HAP-1 (cell line): Measurements from ENCODE around the gene SNX10.
"Not testable (repeated sequence)": the region's sequence is repeated elsewhere in the genome, so short reads cannot be mapped to it uniquely, and the experiment has no call there.

Experiments
- DNase-seq, 2 experiments: peaks; one replicate each; pipeline ENCODE4 v3.0.0-alpha.2; 2016 to 2020; ENCODE audit warnings: low spot score in 2 of 2
- H3K27me3 ChIP-seq: fragments of 250-450 bp; sonication (Bioruptor Pico); 2 replicates; pipeline ENCODE4 v1.5.1; 2020; ENCODE audit warnings: low read depth, mild to moderate bottlenecking, moderate library complexity
- H3K36me3 ChIP-seq: fragments of 250-450 bp; sonication (Bioruptor Pico); replicated peaks from 2 replicates; pipeline ENCODE4 v1.5.1; 2020; ENCODE audit warnings: mild to moderate bottlenecking
- H3K4me1 ChIP-seq: fragments of 250-450 bp; sonication (Bioruptor Pico); 2 replicates; pipeline ENCODE4 v1.5.1; 2020; ENCODE audit warnings: mild to moderate bottlenecking
- H3K4me3 ChIP-seq: fragments of 250-450 bp; sonication (Bioruptor Pico); 2 replicates; pipeline ENCODE4 v1.5.1; 2020; ENCODE audit warnings: mild to moderate bottlenecking, moderate library complexity
- H3K9me3 ChIP-seq: fragments of 250-450 bp; sonication (Bioruptor Pico); 2 replicates; pipeline ENCODE4 v1.5.1; 2020; ENCODE audit warnings: mild to moderate bottlenecking, moderate library complexity
- in situ Hi-C: fragments of 300-500 bp; cut with MboI; formaldehyde crosslinking; loops from 3 replicates; pipeline ENCODE4 v1.14.3; 2020; ENCODE audit warnings: low sequenced_read_pairs, inconsistent platforms, mixed read lengths

Gene SNX10, protein sequence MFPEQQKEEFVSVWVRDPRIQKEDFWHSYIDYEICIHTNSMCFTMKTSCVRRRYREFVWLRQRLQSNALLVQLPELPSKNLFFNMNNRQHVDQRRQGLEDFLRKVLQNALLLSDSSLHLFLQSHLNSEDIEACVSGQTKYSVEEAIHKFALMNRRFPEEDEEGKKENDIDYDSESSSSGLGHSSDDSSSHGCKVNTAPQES

DNA sequence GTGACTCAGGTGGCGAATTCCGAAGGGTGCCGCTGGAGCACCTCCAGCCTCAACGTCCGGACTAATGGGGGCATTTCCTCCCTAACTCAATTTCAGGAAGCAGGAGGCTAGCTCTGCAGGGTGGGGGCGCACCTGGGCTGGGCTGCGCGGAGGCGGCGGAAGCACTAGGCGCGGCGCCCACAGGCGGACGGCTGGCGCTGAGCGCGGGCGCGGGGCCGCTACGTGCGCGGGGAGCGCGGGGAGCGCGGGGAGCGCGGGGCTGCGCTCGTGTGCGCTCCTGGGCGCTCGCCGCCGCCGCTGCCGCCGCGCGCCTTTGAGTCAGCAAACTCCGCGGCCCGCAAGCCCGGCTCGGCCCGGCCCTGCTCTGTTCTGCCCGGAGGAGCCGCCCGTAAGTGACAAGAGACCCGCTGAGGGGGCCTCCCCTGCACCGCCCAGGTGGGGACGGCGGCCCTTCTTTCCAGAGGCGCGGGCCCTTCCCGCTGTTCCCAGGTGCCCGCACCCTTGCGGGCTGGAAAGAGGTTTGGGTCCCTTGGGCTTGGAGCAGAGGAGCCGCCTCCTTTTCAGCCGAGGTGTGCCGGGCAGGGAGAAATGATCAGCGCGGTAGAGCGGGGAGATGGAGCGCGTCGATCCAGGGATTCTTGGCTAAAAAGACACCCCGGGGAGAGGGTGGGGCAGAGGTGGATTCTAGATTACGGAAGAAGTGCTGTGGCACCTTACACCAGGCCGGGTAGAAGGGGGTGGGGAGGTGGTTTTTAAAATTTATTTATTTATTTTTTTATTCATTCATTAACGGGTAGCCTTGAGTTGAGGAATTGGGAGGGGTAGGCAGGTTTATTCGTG lies at the start of gene SNX10:
TSS of gene SNX10 (plus strand) at position 164 of the 840 bp plus-strand sequence. CDS start 54,581 bp downstream, outside the sequence.
- H3K9me3 ChIP-seq = no peaks in the 10 kb centered on the region
- H3K36me3 ChIP-seq = no peaks in the 10 kb centered on the region
- H3K4me1 ChIP-seq = peaks cover 4% of the 10 kb centered on the region; the same call in 1 of the 2 replicates
- H3K27me3 ChIP-seq = no peaks in the 10 kb centered on the region
- H3K4me3 ChIP-seq = peak within 1 kb of the TSS; percentile 66
- DNase-seq = peak; percentile 52 to 79
- in situ Hi-C loops = no loop called here

GRCh38 chr7:26245150-26245549 lies 46.5 kb upstream of the SNX10 start:
- in situ Hi-C loops = no loop called here
- no peaks in the 10 kb centered on the region for H3K36me3 ChIP-seq

DNA sequence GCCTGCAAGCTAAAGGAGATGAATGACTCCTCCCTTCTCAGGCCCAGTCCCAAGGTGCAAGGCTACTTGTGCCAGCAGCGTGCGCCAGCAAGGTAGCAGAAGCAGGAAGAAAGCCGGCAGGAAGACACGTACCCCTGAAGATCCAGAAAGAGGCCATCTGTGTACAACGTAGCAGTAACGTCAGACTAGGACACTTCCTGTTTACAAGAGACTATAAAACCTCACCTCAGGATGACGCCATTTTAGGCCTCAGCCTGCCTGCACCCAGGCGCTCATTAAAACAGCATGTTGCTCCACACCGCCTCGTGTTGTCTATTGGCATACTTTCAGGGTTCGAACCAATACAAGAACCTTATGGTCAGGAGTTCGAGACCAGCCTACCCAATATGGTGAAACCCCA lies 41.4 kb upstream of the SNX10 start:
- Histone ChIP-seq H3K9me3 (no peaks in the 10 kb centered on the region), H3K4me3 (no peak overlapping the region), H3K27me3 (0 out of 2 replicates have a peak, but pooled peaks cover 2% of the 10 kb centered on the region), H3K4me1 (no peaks in the 10 kb centered on the region), H3K36me3 (no peaks in the 10 kb centered on the region)
- in situ Hi-C loops = no loop called here
- DNase-seq = no peak

More at GRCh38 chr7:26245150-26245549, 46.5 kb upstream of the SNX10 start:
- H3K4me1 ChIP-seq = no peaks in the 10 kb centered on the region
- H3K4me3 ChIP-seq = no peak overlapping the region
- H3K27me3 ChIP-seq = no peaks in the 10 kb centered on the region
- DNase-seq = no peak
- H3K9me3 ChIP-seq = no peaks in the 10 kb centered on the region

- H3K4me3 ChIP-seq, H3K36me3 ChIP-seq, H3K4me1 ChIP-seq, in situ Hi-C loops, DNase-seq, H3K9me3 ChIP-seq, H3K27me3 ChIP-seq: not testable (repeated sequence)
These were observed 29.8 kb upstream of the SNX10 start for GRCh38 chr7:26261866-26262265.

- Histone ChIP-seq H3K4me3 (no peak overlapping the region), H3K27me3 (no peaks in the 10 kb centered on the region), H3K36me3 (no peaks in the 10 kb centered on the region), H3K9me3 (peaks cover 5% of the 10 kb centered on the region), H3K4me1 (no peaks in the 10 kb centered on the region)
- in situ Hi-C loops = no loop called here
- DNase-seq = no peak
These were observed 26.6 kb upstream of the SNX10 start for GRCh38 chr7:26265065-26265464.

- no peak for DNase-seq
- in situ Hi-C loops = no loop called here
- no peak overlapping the region for H3K4me3 ChIP-seq
- no peaks in the 10 kb centered on the region for H3K27me3 ChIP-seq
- no peaks in the 10 kb centered on the region for H3K4me1 ChIP-seq
- H3K36me3 ChIP-seq = no peaks in the 10 kb centered on the region
- H3K9me3 ChIP-seq = peaks cover 5% of the 10 kb centered on the region
These were observed 26.1 kb upstream of the SNX10 start for GRCh38 chr7:26265499-26266075.

- in situ Hi-C loops = no loop called here
These were observed 24.0 kb upstream of the SNX10 start for GRCh38 chr7:26267601-26268166.

GRCh38 chr7:26275213-26275612 lies 16.4 kb upstream of the SNX10 start:
- Histone ChIP-seq H3K36me3 (no peaks in the 10 kb centered on the region), H3K27me3 (no peaks in the 10 kb centered on the region), H3K9me3 (no peaks in the 10 kb centered on the region), H3K4me1 (0 out of 2 replicates have a peak, but pooled peaks cover 3% of the 10 kb centered on the region), H3K4me3 (no peak overlapping the region)
- no peak for DNase-seq
- in situ Hi-C loops = no loop called here

More at GRCh38 chr7:26267601-26268166, 24.0 kb upstream of the SNX10 start:
- Histone ChIP-seq H3K27me3 (no peaks in the 10 kb centered on the region), H3K9me3 (peaks cover 5% of the 10 kb centered on the region), H3K4me3 (no peak overlapping the region), H3K4me1 (0 out of 2 replicates have a peak, but pooled peaks cover 3% of the 10 kb centered on the region), H3K36me3 (no peaks in the 10 kb centered on the region)
- no peak for DNase-seq

DNA sequence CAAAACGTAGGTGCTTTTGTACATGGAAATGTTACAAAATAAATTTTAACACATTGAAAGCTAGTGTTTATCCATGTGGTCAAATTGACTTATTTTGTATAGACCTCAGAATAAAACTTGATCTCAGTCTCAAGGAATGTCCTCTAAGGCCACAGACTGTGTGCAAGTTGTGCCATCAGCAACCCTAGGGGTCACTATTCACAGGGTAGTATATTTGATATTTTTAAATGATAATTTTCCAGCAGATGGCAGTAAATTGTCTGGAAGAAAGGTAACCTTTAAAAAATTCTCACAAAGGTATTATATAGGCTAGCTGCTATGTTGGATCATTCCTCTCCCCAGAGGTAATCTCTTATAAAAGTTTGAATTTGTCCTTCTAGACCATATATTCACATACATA lies 12.9 kb upstream of the SNX10 start:
- H3K27me3 ChIP-seq = no peaks in the 10 kb centered on the region
- no peak overlapping the region for H3K4me3 ChIP-seq
- no peaks in the 10 kb centered on the region for H3K4me1 ChIP-seq
- no peak for DNase-seq
- in situ Hi-C loops = no loop called here
- no peaks in the 10 kb centered on the region for H3K36me3 ChIP-seq
- H3K9me3 ChIP-seq = no peaks in the 10 kb centered on the region

- Histone ChIP-seq H3K36me3 (no peaks in the 10 kb centered on the region), H3K4me3 (no peak overlapping the region), H3K27me3 (no peaks in the 10 kb centered on the region), H3K9me3 (no peaks in the 10 kb centered on the region), H3K4me1 (no peaks in the 10 kb centered on the region)
- in situ Hi-C loops = no loop called here
- no peak for DNase-seq
These were observed 12.3 kb upstream of the SNX10 start for GRCh38 chr7:26279405-26279804.

GRCh38 chr7:26280097-26280496 lies 11.6 kb upstream of the SNX10 start:
- H3K36me3 ChIP-seq = no peaks in the 10 kb centered on the region
- no peaks in the 10 kb centered on the region for H3K4me1 ChIP-seq
- in situ Hi-C loops = no loop called here
- no peaks in the 10 kb centered on the region for H3K27me3 ChIP-seq
- H3K9me3 ChIP-seq = no peaks in the 10 kb centered on the region
- no peak overlapping the region for H3K4me3 ChIP-seq
- DNase-seq = no peak

GRCh38 chr7:26280723-26281122 lies 10.9 kb upstream of the SNX10 start:
- Histone ChIP-seq H3K36me3 (no peaks in the 10 kb centered on the region), H3K9me3 (no peaks in the 10 kb centered on the region), H3K27me3 (no peaks in the 10 kb centered on the region), H3K4me1 (no peaks in the 10 kb centered on the region), H3K4me3 (no peak overlapping the region)
- no peak for DNase-seq
- in situ Hi-C loops = no loop called here

- Histone ChIP-seq H3K9me3 (no peaks in the 10 kb centered on the region), H3K36me3 (no peaks in the 10 kb centered on the region), H3K27me3 (no peaks in the 10 kb centered on the region), H3K4me3 (no peak overlapping the region), H3K4me1 (no peaks in the 10 kb centered on the region)
- no peak for DNase-seq
- in situ Hi-C loops = no loop called here
These were observed 7.2 kb upstream of the SNX10 start for GRCh38 chr7:26284477-26284876.
